Activated effector memory CD4-positive, alpha-beta T cell treated with anti-CD3 and anti-CD28 coated beads, Interleukin-2, amount 50 U/mL, for 16 hours (primary cell): ENCODE results near the gene EXOC6.
"Not testable (repeated sequence)": the region's sequence is repeated elsewhere in the genome, so short reads cannot be mapped to it uniquely, and the experiment has no call there.

ENCODE experiments used
- DNase-seq: peaks from one replicate; pipeline ENCODE4 v3.0.0-alpha.2; 2020

EXOC6 gene

DNA sequence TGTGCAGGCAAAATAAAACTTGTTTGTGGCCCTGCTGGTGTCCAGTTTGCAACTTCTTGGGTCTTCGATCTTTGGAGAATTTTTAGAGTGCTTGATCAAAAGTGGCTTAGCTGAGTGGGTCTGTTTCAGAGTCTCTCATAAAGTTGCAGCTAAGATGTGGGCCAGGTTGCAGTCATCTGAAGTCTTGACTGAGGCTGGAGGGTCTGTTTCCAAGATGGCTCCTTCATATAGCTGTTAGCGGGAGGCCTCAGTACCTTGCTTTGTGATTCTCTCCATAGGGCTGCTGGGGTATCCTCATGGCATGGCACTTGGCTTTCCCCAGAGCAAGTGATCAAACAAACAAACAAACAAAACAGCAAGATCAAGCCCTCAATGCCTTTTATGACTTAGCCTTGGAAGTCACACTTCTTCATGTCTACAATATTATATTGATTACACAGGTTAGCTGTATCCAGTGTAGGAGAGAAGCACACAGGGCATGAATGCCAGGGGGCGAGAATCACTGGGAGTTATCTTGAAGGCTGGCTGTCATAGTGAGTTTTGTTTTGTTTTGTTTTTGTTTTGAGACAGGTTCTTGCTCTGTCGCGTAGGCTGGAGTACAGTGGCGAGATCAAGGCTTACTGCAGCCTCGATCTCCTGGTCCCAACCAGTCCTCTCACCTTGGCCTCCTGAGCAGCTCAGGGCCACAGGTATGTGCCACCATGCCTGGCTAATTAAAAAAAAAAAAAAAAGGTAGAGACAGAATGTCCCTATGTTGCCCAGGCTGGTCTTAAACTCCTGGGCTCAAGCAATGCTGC lies 235.6 kb downstream of the EXOC6 start:
- peak; percentile 9 for DNase-seq

GRCh38 chr10:93085272-93085859 lies 237.0 kb downstream of the EXOC6 start:
- peak; percentile 1 for DNase-seq

- DNase-seq, result no peak
These were observed 238.0 kb downstream of the EXOC6 start for GRCh38 chr10:93086289-93086688.

GRCh38 chr10:93087846-93088245 lies 239.5 kb downstream of the EXOC6 start:
- no peak for DNase-seq

- DNase-seq, result peak; percentile 31
These were observed 240.1 kb downstream of the EXOC6 start for GRCh38 chr10:93088466-93088865.

- DNase-seq, result no peak
These were observed 242.3 kb downstream of the EXOC6 start for GRCh38 chr10:93090619-93091018.

- no peak for DNase-seq
These were observed 243.6 kb downstream of the EXOC6 start for GRCh38 chr10:93091960-93092359.

DNA sequence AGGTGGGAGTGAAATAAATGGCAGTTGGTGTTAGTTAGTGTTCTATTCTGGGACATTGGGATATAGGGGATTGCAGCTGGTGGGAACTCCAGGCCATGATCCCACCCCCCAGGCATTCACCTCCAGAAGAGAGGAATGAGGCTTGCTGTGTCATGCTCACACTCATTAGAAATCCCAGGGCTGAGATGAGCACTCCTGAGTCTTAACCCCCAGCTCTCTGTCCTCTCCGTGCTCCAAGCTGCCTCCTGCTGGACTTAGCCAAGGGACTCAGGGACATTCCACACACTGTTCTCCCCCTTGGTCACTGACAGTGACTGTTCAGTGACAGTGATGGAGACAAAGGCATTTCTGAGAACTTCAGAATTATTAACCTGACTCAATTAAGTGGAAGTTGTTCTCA lies 246.9 kb downstream of the EXOC6 start:
- DNase-seq, result no peak

DNA sequence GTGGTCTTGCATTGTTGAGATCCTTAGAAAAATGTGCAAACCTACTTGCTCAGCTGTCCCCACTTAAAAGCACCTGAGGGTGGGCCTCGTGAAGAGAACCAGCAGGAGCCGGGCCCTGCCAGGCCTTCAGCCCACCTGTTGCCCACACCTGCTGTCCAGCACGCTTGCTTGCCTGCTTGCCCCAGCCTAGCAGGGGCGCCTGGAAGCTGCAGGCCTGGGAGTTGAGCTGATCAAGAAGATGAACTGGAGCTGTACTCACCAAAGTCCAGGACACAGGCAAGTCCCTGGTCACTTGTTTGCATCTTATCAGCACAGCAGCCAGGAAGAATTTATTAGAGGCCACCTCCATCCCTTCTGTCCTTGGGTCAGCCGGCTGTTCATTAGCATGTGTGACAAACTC lies 248.6 kb downstream of the EXOC6 start:
- no peak for DNase-seq

- DNase-seq, result no peak
These were observed 249.1 kb downstream of the EXOC6 start for GRCh38 chr10:93097386-93097785.

- DNase-seq, result no peak
These were observed 250.5 kb downstream of the EXOC6 start for GRCh38 chr10:93098816-93099215.

DNA sequence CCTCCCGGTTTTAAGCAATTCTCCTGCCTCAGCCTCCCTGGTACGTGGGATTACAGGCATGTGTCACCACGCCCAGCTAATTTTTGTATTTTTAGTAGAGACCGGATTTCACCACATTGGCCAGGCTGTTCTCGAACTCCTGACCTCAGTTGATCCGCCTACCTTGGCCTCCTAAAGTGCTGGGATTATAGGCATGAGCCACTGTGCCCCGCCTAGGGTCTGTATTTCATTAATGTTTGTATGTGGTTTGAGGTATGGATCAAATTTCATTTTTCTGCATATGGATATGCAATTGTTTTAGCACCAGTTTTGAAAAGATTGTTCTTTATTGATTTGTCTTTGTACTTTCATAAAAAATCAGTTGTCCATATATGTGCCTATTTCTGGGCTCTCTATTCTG lies 251.3 kb downstream of the EXOC6 start:
- DNase-seq, result no peak

- DNase-seq, result not testable (repeated sequence)
These were observed 252.8 kb downstream of the EXOC6 start for GRCh38 chr10:93101148-93101547.

DNA sequence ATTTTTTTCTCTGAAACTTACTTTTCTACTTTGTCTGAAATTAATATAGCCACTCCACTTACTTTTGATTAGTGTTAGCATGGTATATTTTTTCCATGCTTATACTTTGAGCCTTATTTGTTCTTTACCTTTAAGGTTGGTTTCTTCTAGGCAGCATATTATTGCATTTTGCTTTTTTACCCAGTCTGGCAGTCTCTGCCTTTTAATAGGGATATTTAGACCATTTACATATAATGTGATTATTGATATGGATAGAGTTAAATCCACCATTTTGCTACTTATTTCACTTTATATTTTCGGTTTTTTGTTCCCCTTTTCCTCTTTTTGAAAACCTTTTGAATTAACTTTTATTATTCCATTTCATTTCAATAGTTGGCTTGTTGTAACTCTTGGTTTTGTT lies 255.6 kb downstream of the EXOC6 start:
- no peak for DNase-seq

DNA sequence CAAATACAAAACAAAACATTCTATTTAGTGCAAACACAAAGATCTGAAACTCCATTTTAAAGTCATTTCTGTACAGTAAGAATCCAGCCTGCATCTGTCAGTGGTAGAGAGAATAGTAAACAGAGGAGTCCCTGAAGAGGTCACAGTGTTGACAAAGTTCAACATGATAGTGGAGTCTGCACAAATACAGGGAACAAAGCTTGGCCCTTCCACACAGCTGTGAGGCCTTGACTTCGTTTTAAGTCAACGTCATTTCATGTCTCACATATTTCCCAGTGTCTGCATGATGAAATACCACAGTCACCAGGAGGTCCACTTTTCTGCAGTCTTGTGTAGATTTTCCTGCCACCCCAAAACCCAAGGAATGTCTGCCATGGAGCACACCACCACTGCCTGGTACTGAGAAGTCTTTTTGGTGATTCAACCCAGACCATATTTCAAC lies 258.3 kb downstream of the EXOC6 start:
- DNase-seq, result no peak
